Measurements from ENCODE around the gene KDM4C. TPM values are rescaled to one million over a fixed set of nuclear protein-coding genes. Genes with fewer than 3 reads are reported as not detected.
"Not testable (repeated sequence)": the region's sequence is repeated elsewhere in the genome, so short reads cannot be mapped to it uniquely, and the experiment has no call there.

Gene KDM4C
- total RNA-seq, 1 donor from 2014 or later: 43.2 TPM

GRCh38 chr9:6924988-6925563, 167.3 kb downstream of the KDM4C start:
- DNase-seq (ENCODE audit: low spot score in 2 of 2) (no peak), FAIRE-seq (no peak)

GRCh38 chr9:6925836-6926235, 168.1 kb downstream of the KDM4C start:
- FAIRE-seq: no peak
- no peak for DNase-seq (ENCODE audit: low spot score in 2 of 2)

GRCh38 chr9:6926436-6926835, 168.7 kb downstream of the KDM4C start:
- DNase-seq (ENCODE audit: low spot score in 2 of 2): no peak
- no peak for FAIRE-seq

- FAIRE-seq: no peak
- no peak for DNase-seq (ENCODE audit: low spot score in 2 of 2)
Observed at GRCh38 chr9:6927838-6928237, 170.1 kb downstream of the KDM4C start.

- no peak for FAIRE-seq
Observed at GRCh38 chr9:6928863-6929262, 171.1 kb downstream of the KDM4C start.

GRCh38 chr9:6929441-6930215, 171.9 kb downstream of the KDM4C start:
- no peak for FAIRE-seq
- no peak for DNase-seq (ENCODE audit: low spot score in 2 of 2)

More at GRCh38 chr9:6928863-6929262, 171.1 kb downstream of the KDM4C start:
- no peak for DNase-seq (ENCODE audit: low spot score in 2 of 2)

GRCh38 chr9:6930827-6931226, 173.1 kb downstream of the KDM4C start:
- no peak for DNase-seq (ENCODE audit: low spot score in 2 of 2)
- FAIRE-seq: no peak

- FAIRE-seq (no peak), DNase-seq (ENCODE audit: low spot score in 2 of 2) (no peak)
Observed at GRCh38 chr9:6931913-6932312, 174.1 kb downstream of the KDM4C start.

- FAIRE-seq (no peak), DNase-seq (ENCODE audit: low spot score in 2 of 2) (no peak)
Observed at GRCh38 chr9:6936103-6936502, 178.3 kb downstream of the KDM4C start.

- DNase-seq (ENCODE audit: low spot score in 2 of 2) (no peak), FAIRE-seq (no peak)
Observed at GRCh38 chr9:6937209-6937608, 179.4 kb downstream of the KDM4C start.

- no peak for FAIRE-seq
- no peak for DNase-seq (ENCODE audit: low spot score in 2 of 2)
Observed at GRCh38 chr9:6938447-6938846, 180.7 kb downstream of the KDM4C start.

- DNase-seq (ENCODE audit: low spot score in 2 of 2) (no peak), FAIRE-seq (no peak)
Observed at GRCh38 chr9:6938873-6939272, 181.1 kb downstream of the KDM4C start.

GRCh38 chr9:6941501-6941900, 183.7 kb downstream of the KDM4C start:
- DNase-seq (ENCODE audit: low spot score in 2 of 2) (no peak), FAIRE-seq (no peak)

GRCh38 chr9:6942406-6942805, 184.6 kb downstream of the KDM4C start:
- DNase-seq (ENCODE audit: low spot score in 2 of 2) (no peak), FAIRE-seq (no peak)

- FAIRE-seq: no peak
- DNase-seq (ENCODE audit: low spot score in 2 of 2): no peak
Observed at GRCh38 chr9:6943293-6943692, 185.5 kb downstream of the KDM4C start.

- DNase-seq (ENCODE audit: low spot score in 2 of 2) (peak in 1 of 2 donors; percentile 26), FAIRE-seq (no peak)
Observed at GRCh38 chr9:6944093-6944551, 186.3 kb downstream of the KDM4C start.

GRCh38 chr9:6944896-6945295, 187.1 kb downstream of the KDM4C start:
- FAIRE-seq: no peak
- no peak for DNase-seq (ENCODE audit: low spot score in 2 of 2)

GRCh38 chr9:6945816-6946215, 188.0 kb downstream of the KDM4C start:
- DNase-seq (ENCODE audit: low spot score in 2 of 2): no peak
- no peak for FAIRE-seq

GRCh38 chr9:6946583-6947166, 188.9 kb downstream of the KDM4C start:
- DNase-seq (ENCODE audit: low spot score in 2 of 2): no peak

GRCh38 chr9:6948921-6949320, 191.1 kb downstream of the KDM4C start:
- FAIRE-seq; DNase-seq (ENCODE audit: low spot score in 2 of 2): not testable (repeated sequence)

More at GRCh38 chr9:6946583-6947166, 188.9 kb downstream of the KDM4C start:
- peak; percentile 92 for FAIRE-seq

- FAIRE-seq (no peak), DNase-seq (ENCODE audit: low spot score in 2 of 2) (peak; percentile 35 to 51)
Observed at GRCh38 chr9:6955251-6955921, 197.6 kb downstream of the KDM4C start.
